ENCODE data around the gene UGT2A1. TPM values are rescaled to one million over a fixed set of nuclear protein-coding genes. Genes with fewer than 3 reads are reported as not detected.
"Not testable (repeated sequence)": the region's sequence is repeated elsewhere in the genome, so short reads cannot be mapped to it uniquely, and the experiment has no call there.

Gene UGT2A1
- total and polyA plus RNA-seq, 8 donors = 0.07 to 0.13 TPM; not detected in 6

- peaks cover 1 to 3% of the 10 kb centered on the region in 2 donors for H3K4me1 ChIP-seq
- H3K9me3 ChIP-seq = no peaks in the 10 kb centered on the region
- intact Hi-C loops (cut with DNase I) = loop anchor here in 1 of 2 donors (5.0 kb wide), 1 partner anchor 197 kb away; no protein-coding TSS in a partner anchor
- no peak overlapping the region for H3K4me3 ChIP-seq
- ATAC-seq (no peak), DNase-seq (no peak)
- no peaks in the 10 kb centered on the region for H3K27me3 ChIP-seq
- no peaks in the 10 kb centered on the region for H3K36me3 ChIP-seq
- H3K27ac ChIP-seq = no peak overlapping the region
- TF ChIP-seq, protein P1, sequence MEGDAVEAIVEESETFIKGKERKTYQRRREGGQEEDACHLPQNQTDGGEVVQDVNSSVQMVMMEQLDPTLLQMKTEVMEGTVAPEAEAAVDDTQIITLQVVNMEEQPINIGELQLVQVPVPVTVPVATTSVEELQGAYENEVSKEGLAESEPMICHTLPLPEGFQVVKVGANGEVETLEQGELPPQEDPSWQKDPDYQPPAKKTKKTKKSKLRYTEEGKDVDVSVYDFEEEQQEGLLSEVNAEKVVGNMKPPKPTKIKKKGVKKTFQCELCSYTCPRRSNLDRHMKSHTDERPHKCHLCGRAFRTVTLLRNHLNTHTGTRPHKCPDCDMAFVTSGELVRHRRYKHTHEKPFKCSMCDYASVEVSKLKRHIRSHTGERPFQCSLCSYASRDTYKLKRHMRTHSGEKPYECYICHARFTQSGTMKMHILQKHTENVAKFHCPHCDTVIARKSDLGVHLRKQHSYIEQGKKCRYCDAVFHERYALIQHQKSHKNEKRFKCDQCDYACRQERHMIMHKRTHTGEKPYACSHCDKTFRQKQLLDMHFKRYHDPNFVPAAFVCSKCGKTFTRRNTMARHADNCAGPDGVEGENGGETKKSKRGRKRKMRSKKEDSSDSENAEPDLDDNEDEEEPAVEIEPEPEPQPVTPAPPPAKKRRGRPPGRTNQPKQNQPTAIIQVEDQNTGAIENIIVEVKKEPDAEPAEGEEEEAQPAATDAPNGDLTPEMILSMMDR (IDR thresholded peaks at IDR 0.05) = no peak
Measured at GRCh38 chr4:69684804-69685203, 31.8 kb upstream of the UGT2A1 start.

GRCh38 chr4:69668680-69669079, 15.6 kb upstream of the UGT2A1 start:
- Histone ChIP-seq H3K4me1 (no peaks in the 10 kb centered on the region), H3K9me3 (no peaks in the 10 kb centered on the region), H3K27ac (no peak overlapping the region), H3K4me3 (no peak overlapping the region), H3K36me3 (no peaks in the 10 kb centered on the region), H3K27me3 (no peaks in the 10 kb centered on the region)
- TF ChIP-seq, protein P1 (IDR thresholded peaks at IDR 0.05) = no peak
- ATAC-seq = no peak
- intact Hi-C loops (cut with DNase I) = no loop called here
- DNase-seq = no peak

DNA sequence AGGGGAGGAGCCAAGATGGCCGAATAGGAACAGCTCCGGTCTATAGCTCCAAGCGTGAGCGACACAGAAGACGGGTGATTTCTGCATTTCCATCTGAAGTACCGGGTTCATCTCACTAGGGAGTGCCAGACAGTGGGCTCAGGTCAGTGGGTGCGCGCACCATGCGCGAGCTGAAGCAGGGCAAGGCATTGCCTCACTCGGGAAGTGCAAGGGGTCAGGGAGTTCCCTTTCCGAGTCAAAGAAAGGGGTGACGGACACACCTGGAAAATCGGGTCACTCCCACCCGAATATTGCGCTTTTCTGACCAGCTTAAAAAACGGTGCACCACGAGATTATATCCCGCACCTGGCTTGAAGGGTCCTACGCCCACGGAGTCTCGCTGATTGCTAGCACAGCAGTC, 11.0 kb upstream of the UGT2A1 start:
- DNase-seq; intact Hi-C loops (cut with DNase I); H3K4me3 ChIP-seq: not testable (repeated sequence)

GRCh38 chr4:69661130-69661803, 8.2 kb upstream of the UGT2A1 start:
- H3K36me3 ChIP-seq; intact Hi-C loops (cut with DNase I); H3K27ac ChIP-seq; DNase-seq; H3K9me3 ChIP-seq; H3K27me3 ChIP-seq; H3K4me3 ChIP-seq; ATAC-seq; H3K4me1 ChIP-seq: not testable (repeated sequence)

More for the DNA sequence above, 11.0 kb upstream of the UGT2A1 start:
- not testable (repeated sequence) for H3K27me3 ChIP-seq, H3K27ac ChIP-seq, H3K36me3 ChIP-seq, H3K4me1 ChIP-seq, H3K9me3 ChIP-seq, ATAC-seq

DNA sequence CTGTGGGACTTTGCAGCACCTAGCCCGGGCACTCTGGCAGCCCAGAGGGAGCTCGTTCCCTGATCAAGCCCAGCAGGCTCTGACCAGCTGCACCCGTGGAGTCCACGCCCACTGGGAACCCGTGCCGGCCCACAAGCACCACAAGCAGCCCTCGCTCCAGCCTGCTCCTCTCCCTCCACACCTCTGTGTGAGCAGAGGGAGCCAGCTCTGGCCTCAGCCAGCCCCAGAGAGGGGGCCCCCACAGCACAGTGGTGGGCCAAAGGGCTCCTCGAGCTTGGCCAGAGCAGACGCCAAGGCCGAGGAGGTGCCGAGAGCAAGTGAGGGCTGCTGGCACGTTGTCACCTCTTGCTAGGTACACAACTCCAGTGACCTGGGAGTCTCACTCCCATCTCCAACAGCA, 5.1 kb upstream of the UGT2A1 start:
- no peaks in the 10 kb centered on the region for H3K4me1 ChIP-seq
- peak in 1 of 4 donors; percentile 71 for DNase-seq
- no peaks in the 10 kb centered on the region for H3K9me3 ChIP-seq
- no peaks in the 10 kb centered on the region for H3K27me3 ChIP-seq
- no peak for ATAC-seq
- no peaks in the 10 kb centered on the region for H3K36me3 ChIP-seq
- no peak overlapping the region for H3K27ac ChIP-seq
- intact Hi-C loops (cut with DNase I) = no loop called here
- H3K4me3 ChIP-seq = no peak overlapping the region
- TF ChIP-seq, protein P1 (IDR thresholded peaks at IDR 0.05) = no peak

DNA sequence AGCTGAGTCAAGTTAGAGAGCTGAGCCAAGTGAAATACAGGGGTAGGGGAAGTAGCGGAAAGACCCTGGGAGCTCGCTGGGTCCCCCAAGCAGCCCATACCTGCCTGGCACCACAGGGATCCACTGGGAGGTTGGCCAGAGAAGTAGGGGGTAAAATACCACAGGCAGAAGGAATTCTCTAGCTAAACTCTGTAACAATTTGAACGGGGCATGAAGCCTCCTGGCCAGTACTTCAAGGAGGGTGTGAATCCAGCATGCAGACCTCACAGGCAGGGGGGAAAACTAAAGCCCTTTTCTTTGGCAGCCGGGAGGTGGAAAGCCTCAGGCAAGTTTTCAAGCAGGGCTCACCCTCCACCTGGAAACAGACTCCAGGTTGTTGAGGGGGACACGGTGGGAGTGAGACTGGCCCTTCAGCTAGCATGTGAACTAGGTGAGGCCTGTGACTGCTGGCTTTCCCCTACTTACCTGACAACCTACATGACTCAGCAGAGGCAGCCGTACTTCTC, 3.7 kb upstream of the UGT2A1 start:
- Histone ChIP-seq H3K27me3 (no peaks in the 10 kb centered on the region), H3K4me3 (no peak overlapping the region), H3K36me3 (no peaks in the 10 kb centered on the region), H3K4me1 (no peaks in the 10 kb centered on the region), H3K9me3 (no peaks in the 10 kb centered on the region), H3K27ac (no peak overlapping the region)
- DNase-seq (peak in 1 of 4 donors; percentile 11), ATAC-seq (no peak)
- intact Hi-C loops (cut with DNase I) = no loop called here
- TF ChIP-seq, protein P1 (IDR thresholded peaks at IDR 0.05) = no peak

Data from left lung (tissue), 10 donors.